GM10248 (cell line): ENCODE measurements around the gene OLA1.
"Not testable (repeated sequence)": the region's sequence is repeated elsewhere in the genome, so short reads cannot be mapped to it uniquely, and the experiment has no call there.

Experiments
- CTCF ChIA-PET: fragments of 300-600 bp; sonication (Branson Sonifier 250); formaldehyde crosslinking; extraction: SDS; loops from one replicate; lab custom pipeline; 2021; ENCODE audit warnings: antibody characterized with exemption; lab: Yijun Ruan, JAX
- POLR2A ChIA-PET: fragments of 350-650 bp; sonication (Branson Sonifier 250); formaldehyde crosslinking; extraction: SDS; loops from one replicate; lab custom pipeline; 2020; ENCODE audit warnings: antibody characterized with exemption; lab: Yijun Ruan, JAX
- DNase-seq: peaks from one replicate; pipeline ENCODE4 v3.0.0; 2012; ENCODE audit errors: extremely low spot score
- CTCF ChIP-seq: IDR thresholded peaks from 2 replicates; pipeline ENCODE4 v1.5.1; 2012; ENCODE audit warnings: mild to moderate bottlenecking, low read depth; ENCODE audit errors: extremely low read depth, missing control alignments, control extremely low read depth

Gene OLA1

GRCh38 chr2:174248187-174248997, at the start of gene OLA1:
TSS of gene OLA1 (minus strand) at chr2:174248532. CDS start at chr2:174246815, 1,717 bp downstream.
- DNase-seq: peak; percentile 99
- no peak for TF ChIP-seq CTCF
- ChIA-PET POLR2A (interaction anchor here (0.6 kb wide), 3 partner anchors 16 to 326 kb away, joined by 3 to 6 read pairs (median 4); no protein-coding TSS in a partner anchor), CTCF (interaction anchor here (0.8 to 1.6 kb wide), 5 partner anchors 13 to 97 kb away, joined by 3 to 5 read pairs (median 3); no protein-coding TSS in a partner anchor)

GRCh38 chr2:174292908-174293307, 44.6 kb upstream of the OLA1 start:
- ChIA-PET CTCF (no interaction called here), POLR2A (no interaction called here)
- no peak for DNase-seq
- no peak for TF ChIP-seq CTCF

GRCh38 chr2:174286172-174286571, 37.8 kb upstream of the OLA1 start:
- ChIA-PET CTCF (no interaction called here), POLR2A (no interaction called here)
- TF ChIP-seq CTCF: no peak
- DNase-seq: no peak

- no peak for DNase-seq
- ChIA-PET POLR2A (interaction anchor here (0.7 kb wide), 1 partner anchor 25 kb away, joined by 6 read pairs; no protein-coding TSS in a partner anchor), CTCF (interaction anchor here (1.0 to 1.2 kb wide), 2 partner anchors 16 to 24 kb away, joined by 3 read pairs; no protein-coding TSS in a partner anchor)
- TF ChIP-seq CTCF: no peak
Measured at GRCh38 chr2:174282441-174282840, 34.1 kb upstream of the OLA1 start.

GRCh38 chr2:174281736-174282135, 33.4 kb upstream of the OLA1 start:
- ChIA-PET CTCF (interaction anchor here (1.0 to 1.2 kb wide), 3 partner anchors 17 to 59 kb away, joined by 3 to 4 read pairs (median 3); no protein-coding TSS in a partner anchor), POLR2A (interaction anchor here (0.7 kb wide), 1 partner anchor 24 kb away, joined by 6 read pairs; no protein-coding TSS in a partner anchor)
- no peak for DNase-seq
- no peak for TF ChIP-seq CTCF

GRCh38 chr2:174280596-174280995, 32.3 kb upstream of the OLA1 start:
- ChIA-PET POLR2A (no interaction called here), CTCF (no interaction called here)
- DNase-seq: no peak
- TF ChIP-seq CTCF: no peak

GRCh38 chr2:174270263-174270662, 21.9 kb upstream of the OLA1 start:
- POLR2A ChIA-PET, CTCF ChIA-PET, DNase-seq: not testable (repeated sequence)
